Measurements from ENCODE around the gene MMEL1.
"Not testable (repeated sequence)": the region's sequence is repeated elsewhere in the genome, so short reads cannot be mapped to it uniquely, and the experiment has no call there.

The MMEL1 gene

GRCh38 chr1:2554621-2555387, 78.0 kb downstream of the MMEL1 start:
- DNase-seq = no peak

- DNase-seq = no peak
These were observed 78.8 kb downstream of the MMEL1 start for GRCh38 chr1:2553871-2554620.

GRCh38 chr1:2553076-2553475, 79.7 kb downstream of the MMEL1 start:
- DNase-seq = not testable (repeated sequence)

GRCh38 chr1:2552189-2552588, 80.6 kb downstream of the MMEL1 start:
- DNase-seq = no peak

- not testable (repeated sequence) for DNase-seq
These were observed 81.3 kb downstream of the MMEL1 start for GRCh38 chr1:2551544-2551943.

- not testable (repeated sequence) for DNase-seq
These were observed 82.4 kb downstream of the MMEL1 start for GRCh38 chr1:2550309-2550861.

- DNase-seq = not testable (repeated sequence)
These were observed 83.3 kb downstream of the MMEL1 start for GRCh38 chr1:2549367-2550029.

GRCh38 chr1:2548068-2548589, 84.7 kb downstream of the MMEL1 start:
- peak; percentile 73 for DNase-seq

GRCh38 chr1:2547210-2548067, 85.4 kb downstream of the MMEL1 start:
- DNase-seq = peak; percentile 32

GRCh38 chr1:2546515-2547209, 86.2 kb downstream of the MMEL1 start:
- peak; percentile 76 for DNase-seq

- peak; percentile 85 for DNase-seq
These were observed 86.9 kb downstream of the MMEL1 start for GRCh38 chr1:2545754-2546514.

- DNase-seq = no peak
These were observed 87.8 kb downstream of the MMEL1 start for GRCh38 chr1:2544875-2545640.

- DNase-seq = no peak
These were observed 88.5 kb downstream of the MMEL1 start for GRCh38 chr1:2544093-2544874.

- peak; percentile 33 for DNase-seq
These were observed 89.2 kb downstream of the MMEL1 start for GRCh38 chr1:2543543-2544092.

GRCh38 chr1:2542246-2542915, 90.4 kb downstream of the MMEL1 start:
- DNase-seq = no peak

- DNase-seq = no peak
These were observed 91.1 kb downstream of the MMEL1 start for GRCh38 chr1:2541619-2542245.

GRCh38 chr1:2540816-2541492, 91.9 kb downstream of the MMEL1 start:
- DNase-seq = no peak

Data from T-helper 9 cell (primary cell).